ENCODE data around the gene GCK.

DNA sequence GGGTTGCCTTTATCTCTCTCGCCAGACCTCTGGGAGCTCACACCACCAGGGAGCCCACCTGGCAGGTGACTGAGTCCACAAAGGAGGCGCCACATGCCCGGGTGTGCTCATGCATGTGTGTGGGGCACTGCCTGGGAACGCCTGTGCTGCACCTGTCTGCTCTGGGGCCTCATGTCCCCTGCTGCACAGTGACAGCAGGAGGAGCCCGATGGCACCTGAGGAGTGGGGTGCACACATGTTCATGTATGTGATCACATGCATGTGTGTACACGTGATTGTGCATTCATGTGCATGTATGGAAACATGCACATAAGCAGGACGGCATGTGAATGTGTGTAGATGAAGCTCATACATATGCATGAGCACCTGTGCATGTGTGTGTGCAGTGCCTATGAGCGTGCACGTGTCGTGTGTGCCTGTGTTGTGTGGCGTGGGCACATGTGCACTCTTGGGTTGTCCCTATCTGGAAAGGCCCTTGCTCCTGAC is 33.6 kb upstream of the GCK start:
- TF ChIP-seq, protein P1, sequence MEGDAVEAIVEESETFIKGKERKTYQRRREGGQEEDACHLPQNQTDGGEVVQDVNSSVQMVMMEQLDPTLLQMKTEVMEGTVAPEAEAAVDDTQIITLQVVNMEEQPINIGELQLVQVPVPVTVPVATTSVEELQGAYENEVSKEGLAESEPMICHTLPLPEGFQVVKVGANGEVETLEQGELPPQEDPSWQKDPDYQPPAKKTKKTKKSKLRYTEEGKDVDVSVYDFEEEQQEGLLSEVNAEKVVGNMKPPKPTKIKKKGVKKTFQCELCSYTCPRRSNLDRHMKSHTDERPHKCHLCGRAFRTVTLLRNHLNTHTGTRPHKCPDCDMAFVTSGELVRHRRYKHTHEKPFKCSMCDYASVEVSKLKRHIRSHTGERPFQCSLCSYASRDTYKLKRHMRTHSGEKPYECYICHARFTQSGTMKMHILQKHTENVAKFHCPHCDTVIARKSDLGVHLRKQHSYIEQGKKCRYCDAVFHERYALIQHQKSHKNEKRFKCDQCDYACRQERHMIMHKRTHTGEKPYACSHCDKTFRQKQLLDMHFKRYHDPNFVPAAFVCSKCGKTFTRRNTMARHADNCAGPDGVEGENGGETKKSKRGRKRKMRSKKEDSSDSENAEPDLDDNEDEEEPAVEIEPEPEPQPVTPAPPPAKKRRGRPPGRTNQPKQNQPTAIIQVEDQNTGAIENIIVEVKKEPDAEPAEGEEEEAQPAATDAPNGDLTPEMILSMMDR (IDR thresholded peaks at IDR 0.05) = no peak
- TF ChIP-seq POLR2A (IDR thresholded peaks at IDR 0.05) = no peak
